ENCODE measurements around the gene KIAA1671.

Gene KIAA1671

GRCh38 chr22:25149014-25149413 is 196.5 kb downstream of the KIAA1671 start:
- no peak for DNase-seq

- DNase-seq: no peak
These were observed 201.6 kb downstream of the KIAA1671 start for GRCh38 chr22:25153961-25154666.

- DNase-seq: no peak
These were observed 202.1 kb downstream of the KIAA1671 start for GRCh38 chr22:25154667-25154999.

- DNase-seq: no peak
These were observed 204.2 kb downstream of the KIAA1671 start for GRCh38 chr22:25156736-25157135.

- DNase-seq: no peak
These were observed 206.5 kb downstream of the KIAA1671 start for GRCh38 chr22:25159028-25159427.

GRCh38 chr22:25160120-25160996 is 207.8 kb downstream of the KIAA1671 start:
- DNase-seq: no peak

GRCh38 chr22:25161017-25161915 is 208.8 kb downstream of the KIAA1671 start:
- DNase-seq: no peak

GRCh38 chr22:25161916-25162530 is 209.5 kb downstream of the KIAA1671 start:
- no peak for DNase-seq

- DNase-seq: no peak
These were observed 210.0 kb downstream of the KIAA1671 start for GRCh38 chr22:25162561-25162960.

GRCh38 chr22:25165785-25166184 is 213.3 kb downstream of the KIAA1671 start:
- no peak for DNase-seq

GRCh38 chr22:25166266-25167040 is 213.9 kb downstream of the KIAA1671 start:
- no peak for DNase-seq

- DNase-seq: no peak
These were observed 214.6 kb downstream of the KIAA1671 start for GRCh38 chr22:25167082-25167481.

- DNase-seq: no peak
These were observed 215.5 kb downstream of the KIAA1671 start for GRCh38 chr22:25167834-25168601.

GRCh38 chr22:25169278-25170031 is 216.9 kb downstream of the KIAA1671 start:
- DNase-seq: no peak

GRCh38 chr22:25170426-25170980 is 218.0 kb downstream of the KIAA1671 start:
- no peak for DNase-seq

GRCh38 chr22:25172153-25172552 is 219.6 kb downstream of the KIAA1671 start:
- no peak for DNase-seq

GRCh38 chr22:25174156-25174887 is 221.8 kb downstream of the KIAA1671 start:
- DNase-seq: no peak

- no peak for DNase-seq
These were observed 222.4 kb downstream of the KIAA1671 start for GRCh38 chr22:25174888-25175411.

- no peak for DNase-seq
These were observed 223.7 kb downstream of the KIAA1671 start for GRCh38 chr22:25176175-25176574.

All from NCI-H2081 (cell line).